ENCODE results near the gene RXFP1.

RXFP1 gene

GRCh38 chr4:158590306-158590705 lies 68.6 kb downstream of the RXFP1 start:
- no peak for TF ChIP-seq GABPA (IDR thresholded peaks at IDR 0.05; ENCODE audit: low read depth)
- no peak for TF ChIP-seq POLR2AphosphoS5 (IDR thresholded peaks at IDR 0.05; ENCODE audit: low read depth)
- no peak for TF ChIP-seq REST (IDR thresholded peaks at IDR 0.05; ENCODE audit: insufficient replicate concordance, low read depth)
- TF ChIP-seq SPI1 (IDR thresholded peaks at IDR 0.05; ENCODE audit: borderline replicate concordance, low read depth) = no peak
- TF ChIP-seq CTCF (IDR thresholded peaks at IDR 0.05; ENCODE audit: insufficient read depth, low read length) = no peak

GRCh38 chr4:158590824-158591223 lies 69.1 kb downstream of the RXFP1 start:
- Histone ChIP-seq H3K27ac (replicated peaks) (no peak overlapping the region), H3K27me3 (ENCODE audit: insufficient read depth, poor library complexity, severe bottlenecking) (no peaks in the 10 kb centered on the region), H3K4me3 (replicated peaks; ENCODE audit: insufficient read depth, low read length) (no peak overlapping the region)
- TF ChIP-seq CTCF (IDR thresholded peaks at IDR 0.05; ENCODE audit: insufficient read depth, low read length) = no peak
- TF ChIP-seq REST (IDR thresholded peaks at IDR 0.05; ENCODE audit: insufficient replicate concordance, low read depth) = no peak
- no peak for TF ChIP-seq POLR2AphosphoS5 (IDR thresholded peaks at IDR 0.05; ENCODE audit: low read depth)
- no peak for TF ChIP-seq GABPA (IDR thresholded peaks at IDR 0.05; ENCODE audit: low read depth)
- TF ChIP-seq SPI1 (IDR thresholded peaks at IDR 0.05; ENCODE audit: borderline replicate concordance, low read depth) = no peak
- DNase-seq (ENCODE audit: low read depth in 1 of 2, low spot score in 1 of 2) = no peak

More at GRCh38 chr4:158590306-158590705, 68.6 kb downstream of the RXFP1 start:
- H3K27me3 ChIP-seq (ENCODE audit: insufficient read depth, poor library complexity, severe bottlenecking) = no peaks in the 10 kb centered on the region
- no peak overlapping the region for H3K4me3 ChIP-seq (replicated peaks; ENCODE audit: insufficient read depth, low read length)
- H3K27ac ChIP-seq (replicated peaks) = no peak overlapping the region
- no peak for DNase-seq (ENCODE audit: low read depth in 1 of 2, low spot score in 1 of 2)

GRCh38 chr4:158597879-158598596 lies 76.4 kb downstream of the RXFP1 start:
- Histone ChIP-seq H3K4me3 (replicated peaks; ENCODE audit: insufficient read depth, low read length) (no peak overlapping the region), H3K27me3 (ENCODE audit: insufficient read depth, poor library complexity, severe bottlenecking) (no peaks in the 10 kb centered on the region), H3K27ac (replicated peaks) (no peak overlapping the region)
- TF ChIP-seq SPI1 (IDR thresholded peaks at IDR 0.05; ENCODE audit: borderline replicate concordance, low read depth) = no peak
- TF ChIP-seq GABPA (IDR thresholded peaks at IDR 0.05; ENCODE audit: low read depth) = no peak
- no peak for TF ChIP-seq CTCF (IDR thresholded peaks at IDR 0.05; ENCODE audit: insufficient read depth, low read length)
- TF ChIP-seq POLR2AphosphoS5 (IDR thresholded peaks at IDR 0.05; ENCODE audit: low read depth) = no peak
- no peak for TF ChIP-seq REST (IDR thresholded peaks at IDR 0.05; ENCODE audit: insufficient replicate concordance, low read depth)
- DNase-seq (ENCODE audit: low read depth in 1 of 2, low spot score in 1 of 2) = no peak

Measured in HL-60 (cell line).